HG02938 (cell line): ENCODE data around the gene SH3PXD2A.
A peak's percentile ranks its signal among the peaks of the same experiment; 100 is the strongest.
"Not testable (repeated sequence)": the region's sequence is repeated elsewhere in the genome, so short reads cannot be mapped to it uniquely, and the experiment has no call there.

Experiments
- ATAC-seq: cut with Tn5 transposase; IDR thresholded peaks from one replicate; pipeline ENCODE4 v1.9.1; 2021; ENCODE audit warnings: mild to moderate bottlenecking, moderate library complexity; ENCODE audit not compliant: unreplicated experiment

The SH3PXD2A gene

GRCh38 chr10:103793429-103793828 is 61.9 kb downstream of the SH3PXD2A start:
- ATAC-seq = no peak

- ATAC-seq = no peak
Observed at GRCh38 chr10:103792547-103792946, 62.8 kb downstream of the SH3PXD2A start.

- no peak for ATAC-seq
Observed at GRCh38 chr10:103791858-103792257, 63.5 kb downstream of the SH3PXD2A start.

- ATAC-seq = no peak
Observed at GRCh38 chr10:103791291-103791690, 64.1 kb downstream of the SH3PXD2A start.

GRCh38 chr10:103790580-103790979 is 64.8 kb downstream of the SH3PXD2A start:
- no peak for ATAC-seq

- no peak for ATAC-seq
Observed at GRCh38 chr10:103789771-103790201, 65.6 kb downstream of the SH3PXD2A start.

GRCh38 chr10:103789161-103789560 is 66.2 kb downstream of the SH3PXD2A start:
- ATAC-seq = no peak

- ATAC-seq = no peak
Observed at GRCh38 chr10:103787331-103787730, 68.0 kb downstream of the SH3PXD2A start.

GRCh38 chr10:103786020-103786419 is 69.4 kb downstream of the SH3PXD2A start:
- no peak for ATAC-seq

GRCh38 chr10:103784723-103785418 is 70.5 kb downstream of the SH3PXD2A start:
- ATAC-seq = no peak

GRCh38 chr10:103784089-103784488 is 71.3 kb downstream of the SH3PXD2A start:
- ATAC-seq = no peak

- ATAC-seq = no peak
Observed at GRCh38 chr10:103783681-103784080, 71.7 kb downstream of the SH3PXD2A start.

GRCh38 chr10:103781329-103782061 is 73.9 kb downstream of the SH3PXD2A start:
- ATAC-seq = no peak

GRCh38 chr10:103780242-103781149 is 74.9 kb downstream of the SH3PXD2A start:
- no peak for ATAC-seq

- ATAC-seq = no peak
Observed at GRCh38 chr10:103778358-103779139, 76.8 kb downstream of the SH3PXD2A start.

GRCh38 chr10:103776878-103777591 is 78.3 kb downstream of the SH3PXD2A start:
- no peak for ATAC-seq

GRCh38 chr10:103775776-103776175 is 79.6 kb downstream of the SH3PXD2A start:
- no peak for ATAC-seq

- ATAC-seq = not testable (repeated sequence)
Observed at GRCh38 chr10:103772846-103773245, 82.5 kb downstream of the SH3PXD2A start.

- peak; percentile 57 for ATAC-seq
Observed at GRCh38 chr10:103772096-103772845, 83.1 kb downstream of the SH3PXD2A start.
